KOPT-K1 (cell line): ENCODE measurements around the gene ASXL1.

Experiments
- H3K27ac ChIP-seq: fragments of 200-600 bp; sonication (generic); 2 replicates; pipeline ENCODE4 v1.5.1; 2016; ENCODE audit warnings: antibody characterized with exemption, mild to moderate bottlenecking, low read depth, low read length; ENCODE audit not compliant: poor library complexity, severe bottlenecking
- H3K36me3 ChIP-seq: fragments of 200-600 bp; sonication (generic); 2 replicates; pipeline ENCODE4 v1.5.1; 2017; ENCODE audit warnings: antibody characterized with exemption, mild to moderate bottlenecking, low read length, moderate library complexity; ENCODE audit not compliant: insufficient read depth
- H3K9me3 ChIP-seq: fragments of 200-600 bp; sonication (generic); 2 replicates; pipeline ENCODE4 v1.5.1; 2017; ENCODE audit warnings: antibody characterized with exemption, low read length, mild to moderate bottlenecking; ENCODE audit not compliant: insufficient read depth, poor library complexity, severe bottlenecking

Gene ASXL1

DNA sequence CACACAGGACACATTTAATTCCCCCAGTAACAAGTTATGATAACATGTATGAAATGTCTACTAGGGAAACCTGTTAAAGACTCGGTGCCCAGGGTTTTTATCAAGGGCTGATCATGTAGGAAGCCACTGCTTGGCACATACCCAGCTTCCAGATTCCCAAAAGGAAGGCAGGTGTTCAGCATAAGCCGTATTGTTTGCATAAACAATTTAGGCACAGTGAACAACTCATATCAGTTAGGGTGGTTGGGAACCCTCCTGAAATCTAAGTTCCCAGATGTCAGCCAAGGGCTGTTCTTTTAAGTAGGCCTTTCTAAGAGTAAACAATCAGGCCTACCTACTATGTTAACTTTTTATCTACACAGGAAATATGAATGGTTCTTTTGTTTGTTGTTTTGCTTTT, 74.1 kb downstream of the ASXL1 start:
- no peak overlapping the region for H3K27ac ChIP-seq

DNA sequence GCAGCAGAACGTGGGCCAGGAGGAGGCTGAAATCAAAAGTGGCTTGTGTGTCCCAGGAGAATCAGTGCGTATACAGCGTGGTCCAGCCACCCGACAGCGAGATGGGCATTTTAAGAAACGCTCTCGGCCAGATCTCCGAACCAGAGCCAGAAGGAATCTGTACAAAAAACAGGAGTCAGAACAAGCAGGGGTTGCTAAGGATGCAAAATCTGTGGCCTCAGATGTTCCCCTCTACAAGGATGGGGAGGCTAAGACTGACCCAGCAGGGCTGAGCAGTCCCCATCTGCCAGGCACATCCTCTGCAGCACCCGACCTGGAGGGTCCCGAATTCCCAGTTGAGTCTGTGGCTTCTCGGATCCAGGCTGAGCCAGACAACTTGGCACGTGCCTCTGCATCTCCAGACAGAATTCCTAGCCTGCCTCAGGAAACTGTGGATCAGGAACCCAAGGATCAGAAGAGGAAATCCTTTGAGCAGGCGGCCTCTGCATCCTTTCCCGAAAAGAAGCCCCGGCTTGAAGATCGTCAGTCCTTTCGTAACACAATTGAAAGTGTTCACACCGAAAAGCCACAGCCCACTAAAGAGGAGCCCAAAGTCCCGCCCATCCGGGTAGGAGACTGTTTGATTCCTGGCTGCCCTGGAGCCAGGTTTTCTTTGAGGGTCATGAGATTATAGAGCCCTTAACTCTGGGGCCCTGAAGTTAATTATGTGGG, 75.3 kb downstream of the ASXL1 start:
- no peaks in the 10 kb centered on the region for H3K9me3 ChIP-seq
- no peak overlapping the region for H3K27ac ChIP-seq
- peaks cover 100% of the 10 kb centered on the region for H3K36me3 ChIP-seq

More for the DNA sequence above, 74.1 kb downstream of the ASXL1 start:
- Histone ChIP-seq H3K9me3 (no peaks in the 10 kb centered on the region), H3K36me3 (peaks cover 100% of the 10 kb centered on the region)

DNA sequence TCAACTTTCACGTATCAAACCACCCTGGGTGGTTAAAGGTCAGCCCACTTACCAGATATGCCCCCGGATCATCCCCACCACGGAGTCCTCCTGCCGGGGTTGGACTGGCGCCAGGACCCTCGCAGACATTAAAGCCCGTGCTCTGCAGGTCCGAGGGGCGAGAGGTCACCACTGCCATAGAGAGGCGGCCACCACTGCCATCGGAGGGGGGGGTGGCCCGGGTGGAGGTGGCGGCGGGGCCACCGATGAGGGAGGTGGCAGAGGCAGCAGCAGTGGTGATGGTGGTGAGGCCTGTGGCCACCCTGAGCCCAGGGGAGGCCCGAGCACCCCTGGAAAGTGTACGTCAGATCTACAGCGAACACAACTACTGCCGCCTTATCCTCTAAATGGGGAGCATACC, 76.3 kb downstream of the ASXL1 start:
- Histone ChIP-seq H3K27ac (no peak overlapping the region), H3K36me3 (peaks cover 100% of the 10 kb centered on the region)

GRCh38 chr20:32435449-32436107, 77.4 kb downstream of the ASXL1 start:
- Histone ChIP-seq H3K27ac (no peak overlapping the region), H3K9me3 (no peaks in the 10 kb centered on the region), H3K36me3 (peaks cover 100% of the 10 kb centered on the region)

More for the DNA sequence above, 76.3 kb downstream of the ASXL1 start:
- no peaks in the 10 kb centered on the region for H3K9me3 ChIP-seq

- Histone ChIP-seq H3K27ac (no peak overlapping the region), H3K9me3 (no peaks in the 10 kb centered on the region), H3K36me3 (peaks cover 100% of the 10 kb centered on the region)
These were observed 78.2 kb downstream of the ASXL1 start for GRCh38 chr20:32436142-32436861.

DNA sequence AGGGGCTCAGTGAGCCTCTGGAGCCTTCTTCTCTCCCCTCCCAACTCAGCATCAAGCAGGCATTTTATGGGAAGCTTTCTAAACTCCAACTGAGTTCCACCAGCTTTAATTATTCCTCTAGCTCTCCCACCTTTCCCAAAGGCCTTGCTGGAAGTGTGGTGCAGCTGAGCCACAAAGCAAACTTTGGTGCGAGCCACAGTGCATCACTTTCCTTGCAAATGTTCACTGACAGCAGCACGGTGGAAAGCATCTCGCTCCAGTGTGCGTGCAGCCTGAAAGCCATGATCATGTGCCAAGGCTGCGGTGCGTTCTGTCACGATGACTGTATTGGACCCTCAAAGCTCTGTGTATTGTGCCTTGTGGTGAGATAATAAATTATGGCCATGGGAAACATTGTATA, 78.8 kb downstream of the ASXL1 start:
- H3K9me3 ChIP-seq: no peaks in the 10 kb centered on the region
- peaks cover 100% of the 10 kb centered on the region for H3K36me3 ChIP-seq
- H3K27ac ChIP-seq: no peak overlapping the region

DNA sequence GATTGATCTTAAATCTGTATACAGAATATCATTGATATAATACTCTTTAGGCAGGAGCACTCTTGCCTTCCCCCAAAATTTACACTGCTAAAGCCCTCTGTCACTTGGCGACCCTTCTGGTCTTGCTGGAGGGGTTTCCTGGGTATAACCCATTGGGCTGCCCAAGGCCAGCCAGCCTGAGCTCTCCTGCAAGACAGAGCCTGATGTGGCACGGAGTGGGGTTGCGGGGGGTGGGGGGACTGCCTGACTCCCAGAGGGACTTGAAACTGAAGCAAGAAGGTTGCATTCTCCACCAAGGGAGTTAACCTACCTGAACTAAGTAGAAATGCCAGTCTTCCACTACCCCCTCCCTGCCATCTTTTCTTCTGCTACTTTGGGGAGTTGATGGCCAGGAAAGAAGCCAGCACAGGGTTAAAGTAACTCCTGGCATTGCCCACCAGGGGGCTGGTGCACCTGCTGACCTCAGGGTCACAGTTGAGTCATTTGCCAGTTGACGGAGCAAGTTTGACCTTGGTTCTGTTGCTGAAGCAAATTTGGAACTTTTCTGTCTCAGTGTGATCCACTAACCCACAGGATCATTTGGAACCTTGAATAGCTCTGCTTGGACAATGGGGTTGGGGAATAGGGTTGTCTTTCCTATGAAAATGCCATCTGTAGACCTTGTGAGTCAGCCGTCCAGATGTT, 79.4 kb downstream of the ASXL1 start:
- Histone ChIP-seq H3K27ac (no peak overlapping the region), H3K36me3 (peaks cover 98% of the 10 kb centered on the region), H3K9me3 (no peaks in the 10 kb centered on the region)

GRCh38 chr20:32438331-32438858, 80.3 kb downstream of the ASXL1 start:
- Histone ChIP-seq H3K9me3 (no peaks in the 10 kb centered on the region), H3K36me3 (peaks cover 98% of the 10 kb centered on the region), H3K27ac (no peak overlapping the region)

DNA sequence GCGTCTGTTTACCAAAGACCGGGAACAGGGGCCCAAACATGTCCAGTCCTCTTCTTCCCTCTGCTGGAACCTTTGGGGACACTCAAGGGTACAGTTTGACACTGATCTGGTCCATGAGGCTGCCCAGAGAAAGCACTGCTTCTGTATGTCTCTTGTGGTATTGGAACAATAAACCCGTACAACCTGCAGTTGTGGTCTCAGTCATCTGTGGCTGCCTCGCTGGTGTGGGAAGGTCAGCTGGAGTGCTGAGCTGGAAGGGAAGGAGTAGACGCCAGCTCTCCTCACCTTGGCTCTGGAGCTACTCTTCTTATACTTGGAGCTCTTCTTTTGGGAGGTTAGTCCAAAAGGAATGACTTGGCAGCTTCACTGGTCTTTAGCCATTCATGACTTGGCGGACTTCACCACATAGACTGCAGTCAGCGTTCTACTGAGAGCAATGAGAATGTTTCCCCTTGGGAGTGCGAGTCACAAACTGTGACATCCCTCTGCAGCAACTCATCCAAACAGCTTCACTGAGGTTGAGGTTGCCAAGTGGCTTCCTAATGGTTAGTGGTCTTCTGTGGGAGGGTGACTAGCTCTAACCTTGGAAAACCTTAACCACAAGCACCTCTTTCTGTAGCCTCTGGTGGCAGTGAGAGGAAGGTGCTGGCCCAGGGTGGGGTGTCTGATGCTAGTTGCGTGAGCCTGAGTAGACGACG, 81.2 kb downstream of the ASXL1 start:
- H3K9me3 ChIP-seq: no peaks in the 10 kb centered on the region
- peaks cover 98% of the 10 kb centered on the region for H3K36me3 ChIP-seq
- no peak overlapping the region for H3K27ac ChIP-seq

- peaks cover 98% of the 10 kb centered on the region for H3K36me3 ChIP-seq
- H3K27ac ChIP-seq: no peak overlapping the region
- H3K9me3 ChIP-seq: no peaks in the 10 kb centered on the region
These were observed 82.1 kb downstream of the ASXL1 start for GRCh38 chr20:32440069-32440757.

DNA sequence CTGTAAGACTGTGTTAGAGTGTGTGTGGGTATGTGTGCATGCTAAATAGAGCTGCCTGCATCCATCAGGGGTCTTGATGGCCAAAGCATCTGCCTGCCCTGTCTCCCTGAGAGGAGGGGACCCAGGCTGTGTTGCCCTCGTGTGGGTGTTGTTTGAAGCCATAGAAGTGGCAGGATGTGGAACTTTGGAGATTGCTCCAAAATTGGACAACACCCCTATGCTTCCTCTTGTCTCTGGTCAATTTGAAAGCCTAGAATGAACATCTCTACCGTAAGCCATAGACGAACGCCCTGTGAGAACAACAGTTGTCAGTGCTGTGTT, 82.6 kb downstream of the ASXL1 start:
- H3K9me3 ChIP-seq: no peaks in the 10 kb centered on the region
- no peak overlapping the region for H3K27ac ChIP-seq
- peaks cover 98% of the 10 kb centered on the region for H3K36me3 ChIP-seq

DNA sequence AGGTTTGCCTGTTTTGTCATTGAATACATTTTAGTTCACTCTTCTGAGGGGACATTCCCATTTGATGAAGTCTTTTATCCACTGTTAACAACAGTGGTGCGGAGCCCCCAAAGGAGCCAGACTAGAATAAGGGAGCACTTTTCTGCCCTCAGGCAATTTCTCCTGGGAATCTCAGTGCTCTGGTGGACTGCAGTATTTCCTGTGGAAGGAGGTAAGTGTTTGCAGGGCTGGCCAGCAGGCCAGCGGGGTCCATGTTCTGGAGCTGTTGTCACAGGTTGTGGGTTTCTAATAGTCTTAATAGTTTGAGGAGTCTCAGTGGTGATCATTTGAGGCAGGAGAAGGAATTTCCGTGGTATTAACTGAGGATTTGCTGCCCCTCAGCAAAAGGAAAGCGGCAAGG, 83.5 kb downstream of the ASXL1 start:
- Histone ChIP-seq H3K27ac (no peak overlapping the region), H3K9me3 (no peaks in the 10 kb centered on the region), H3K36me3 (peaks cover 98% of the 10 kb centered on the region)

- Histone ChIP-seq H3K27ac (no peak overlapping the region), H3K9me3 (no peaks in the 10 kb centered on the region), H3K36me3 (peaks cover 98% of the 10 kb centered on the region)
These were observed 84.7 kb downstream of the ASXL1 start for GRCh38 chr20:32442630-32443373.
